GM04504 (cell line): ENCODE measurements around the gene CCDC15.
"Not testable (repeated sequence)": the region's sequence is repeated elsewhere in the genome, so short reads cannot be mapped to it uniquely, and the experiment has no call there.

Experiments
- DNase-seq: peaks from one replicate; pipeline ENCODE4 v3.0.0-alpha.2; 2012; ENCODE audit warnings: low read depth

The CCDC15 gene

DNA sequence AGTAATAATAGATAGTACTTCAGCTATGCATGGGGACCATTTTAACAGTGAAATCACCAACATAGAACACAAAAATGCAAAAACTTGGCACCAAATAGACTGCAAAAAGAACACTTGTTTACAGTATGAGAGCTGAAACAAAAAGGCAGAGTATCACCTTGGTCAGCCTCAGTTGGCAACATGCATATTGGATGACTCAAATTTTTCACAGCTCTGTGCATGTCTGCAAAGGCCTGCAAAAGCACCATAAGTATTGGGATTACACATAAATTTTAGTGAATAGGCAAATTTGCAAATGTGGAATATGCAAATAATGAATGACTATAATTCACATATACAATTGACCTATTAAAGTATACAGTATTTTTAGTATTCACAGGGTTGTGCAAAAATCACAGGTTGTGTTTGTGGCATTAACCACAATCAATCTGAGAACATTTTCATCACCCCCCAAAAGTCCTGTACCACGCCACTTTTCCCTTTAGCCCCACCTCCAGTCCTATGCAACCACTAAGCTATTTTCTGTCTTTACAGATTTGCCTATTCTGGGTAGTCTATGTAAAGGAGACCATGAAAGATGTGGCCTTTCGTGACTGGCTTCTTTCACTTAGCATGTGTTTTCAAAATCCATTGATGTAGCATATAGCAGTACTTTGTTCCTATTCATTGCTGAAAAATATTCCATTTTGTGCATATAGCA, 47.2 kb downstream of the CCDC15 start:
- DNase-seq = no peak

DNA sequence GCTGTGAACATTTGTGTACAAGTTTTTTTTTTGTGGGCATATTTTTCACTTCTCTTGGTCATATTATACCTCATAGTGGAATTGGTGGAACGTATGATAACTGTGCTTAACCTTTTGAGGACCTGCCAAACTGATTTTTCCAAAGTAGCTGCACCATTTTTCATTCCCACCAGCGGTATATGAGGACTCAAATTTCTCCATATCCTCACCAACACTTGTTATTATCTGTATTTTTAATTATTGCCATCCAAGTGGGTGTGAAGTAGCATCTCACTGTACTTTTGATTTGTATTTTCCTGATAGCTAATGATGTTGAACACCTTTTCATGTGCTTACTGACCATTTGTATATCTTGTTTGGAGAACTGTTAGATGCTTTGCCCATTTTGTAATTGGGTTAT, 47.8 kb downstream of the CCDC15 start:
- no peak for DNase-seq

DNA sequence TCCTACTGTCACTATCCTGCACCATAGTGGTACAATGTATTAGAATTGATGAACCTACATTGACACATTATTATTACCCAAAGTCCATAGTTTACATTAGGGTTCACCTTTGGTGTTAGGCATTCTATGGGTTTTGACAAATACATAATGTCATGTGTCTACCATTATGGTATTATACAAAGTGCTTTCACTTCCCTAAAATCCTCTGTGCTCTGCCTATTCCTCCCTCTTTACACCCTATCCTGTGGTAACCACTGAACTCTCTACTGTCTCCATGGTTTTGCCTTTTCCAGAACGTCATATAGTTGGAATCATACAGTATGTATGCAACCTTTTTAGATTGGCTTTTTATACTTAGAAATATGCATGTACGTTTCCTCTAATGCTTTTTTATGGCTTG, 51.5 kb downstream of the CCDC15 start:
- no peak for DNase-seq

DNA sequence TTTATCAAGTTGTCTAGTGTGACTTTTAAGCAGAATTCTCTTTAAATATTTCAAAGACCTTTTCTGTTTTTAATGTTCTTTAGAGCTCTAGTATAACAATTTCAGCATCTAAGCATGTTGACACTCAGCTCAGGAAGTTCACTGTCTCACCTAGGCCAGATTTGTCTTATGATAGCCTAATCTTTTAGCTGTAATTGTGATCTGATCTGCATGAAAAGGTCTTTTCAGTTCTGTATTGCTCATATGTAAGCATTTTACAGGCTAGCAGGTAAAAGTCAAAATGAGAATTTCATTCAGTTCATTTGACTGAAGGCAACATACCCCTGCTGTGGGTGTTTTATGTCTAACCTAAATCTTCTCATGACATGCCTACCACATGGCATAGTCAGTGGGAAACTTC, 62.4 kb downstream of the CCDC15 start:
- DNase-seq = no peak

DNA sequence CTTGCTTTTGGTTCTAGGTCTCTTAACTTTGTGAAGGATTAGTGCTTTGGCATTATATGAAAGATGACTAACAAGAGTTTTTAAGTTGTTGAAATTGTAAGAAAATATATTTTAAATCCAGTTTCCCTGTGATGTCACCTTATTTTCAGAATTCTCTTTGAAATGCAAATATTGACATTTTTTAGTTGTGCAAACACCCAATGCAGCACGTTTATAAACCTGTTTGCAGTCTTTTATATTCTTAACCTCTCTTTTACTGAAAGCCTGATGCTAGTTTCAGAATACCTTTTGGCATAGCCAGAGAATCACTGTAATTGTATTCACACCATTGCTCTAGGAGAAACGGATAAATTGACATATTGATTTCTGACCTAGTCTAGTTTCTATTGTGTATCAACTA, 66.3 kb downstream of the CCDC15 start:
- no peak for DNase-seq

DNA sequence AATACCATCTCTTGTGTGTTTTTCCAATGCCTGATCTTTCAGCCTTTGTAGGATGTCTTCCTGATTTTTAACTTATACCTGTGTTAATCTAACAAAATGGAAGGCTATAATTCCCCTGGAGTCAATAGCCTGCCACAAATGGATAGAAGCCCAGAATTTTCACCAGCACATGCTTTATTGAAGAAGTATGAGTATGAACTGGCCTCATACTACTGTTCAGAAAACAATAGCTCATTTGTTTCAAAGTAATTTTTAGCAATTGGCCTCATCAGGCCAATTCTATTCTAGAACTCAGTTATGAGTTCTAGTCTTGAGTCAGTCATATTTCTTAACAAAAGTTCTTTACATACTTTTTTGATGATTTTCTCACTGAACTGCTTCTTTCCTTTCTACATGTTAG, 68.5 kb downstream of the CCDC15 start:
- no peak for DNase-seq

DNA sequence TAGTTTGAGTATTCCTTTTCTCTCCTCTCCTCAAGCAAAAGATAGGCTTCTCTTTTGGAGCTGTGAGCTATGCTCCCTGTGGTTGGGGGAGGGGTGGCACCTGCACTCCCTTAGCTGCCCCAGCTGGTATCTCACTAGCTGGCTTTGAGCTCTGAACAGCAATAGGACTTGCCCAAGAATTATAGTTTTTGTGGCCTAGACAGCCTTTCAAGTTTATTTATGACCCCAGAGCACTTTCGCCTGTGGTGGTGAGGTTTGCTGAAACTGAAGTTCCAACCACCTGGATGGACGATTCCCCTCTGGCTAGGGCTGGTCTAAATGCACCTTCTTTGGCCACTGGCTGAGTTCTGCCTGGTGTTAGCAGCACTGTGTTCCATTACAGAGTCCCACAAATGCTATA, 72.0 kb downstream of the CCDC15 start:
- DNase-seq = no peak

DNA sequence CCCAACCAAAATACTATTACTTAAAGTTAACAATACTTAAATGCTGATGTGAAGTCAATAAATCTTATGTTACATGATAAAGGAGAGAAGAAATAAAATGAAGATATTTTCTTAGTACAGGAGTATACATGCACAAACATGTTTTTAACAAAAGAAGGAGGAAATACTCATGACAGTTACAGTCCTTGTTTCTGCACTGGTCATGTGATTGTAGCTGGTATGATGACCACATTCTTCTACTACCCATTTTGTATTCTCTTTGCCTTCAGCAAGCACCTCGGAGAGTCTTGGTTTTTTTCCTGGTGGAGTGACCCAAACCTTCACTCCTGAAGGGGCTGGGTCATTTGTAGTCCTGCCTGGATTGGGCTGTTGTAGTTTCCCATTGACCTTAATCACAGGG, 75.4 kb downstream of the CCDC15 start:
- DNase-seq = not testable (repeated sequence)

DNA sequence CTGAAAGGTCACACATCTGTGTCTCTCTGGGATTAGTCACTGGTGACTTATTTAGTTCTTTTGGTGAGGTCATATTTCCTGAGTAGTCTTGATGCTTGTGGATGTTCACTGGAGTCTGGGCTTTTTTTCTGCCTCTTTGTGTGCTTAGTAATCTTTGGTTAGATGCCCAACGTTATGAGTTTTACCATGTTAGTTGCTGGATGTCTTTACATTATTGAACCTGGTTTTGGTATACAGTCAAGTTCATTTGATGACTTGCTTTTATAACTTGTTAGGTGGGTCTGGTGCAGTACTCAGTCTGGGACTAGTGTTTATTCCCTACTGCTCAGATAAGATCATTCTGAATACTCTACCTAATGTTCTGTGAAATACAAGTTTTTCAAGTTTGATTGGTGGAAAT, 82.9 kb downstream of the CCDC15 start:
- DNase-seq = peak; percentile 65

DNA sequence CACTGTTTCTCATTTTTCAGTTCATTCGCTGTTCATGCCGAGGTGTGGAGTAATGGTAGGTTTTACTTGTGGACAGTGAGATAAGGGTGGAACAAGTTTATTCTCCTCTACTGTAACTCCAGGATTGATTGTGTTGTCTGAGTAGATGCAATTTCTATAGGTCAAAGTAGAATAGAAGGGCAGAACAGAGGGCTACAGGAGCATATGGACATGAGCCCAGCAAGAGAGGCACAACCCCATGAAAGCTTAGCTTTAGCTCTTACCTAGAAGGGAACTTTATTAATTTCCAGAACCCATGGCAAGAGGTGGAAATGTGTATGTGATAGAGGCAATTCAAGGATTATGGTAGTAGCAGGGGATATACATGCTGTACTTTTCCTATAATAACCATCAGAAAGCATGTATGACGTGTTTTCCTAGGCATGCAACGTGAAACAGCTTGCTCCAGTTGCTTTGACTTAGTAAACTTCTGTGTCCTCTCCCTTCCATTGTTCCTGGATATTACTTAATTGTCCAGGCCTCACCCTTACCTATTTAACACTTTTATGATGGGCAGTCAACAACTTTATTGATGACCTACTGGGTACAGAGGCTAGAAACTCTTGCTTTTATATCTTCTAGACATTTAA, 95.3 kb downstream of the CCDC15 start:
- no peak for DNase-seq

DNA sequence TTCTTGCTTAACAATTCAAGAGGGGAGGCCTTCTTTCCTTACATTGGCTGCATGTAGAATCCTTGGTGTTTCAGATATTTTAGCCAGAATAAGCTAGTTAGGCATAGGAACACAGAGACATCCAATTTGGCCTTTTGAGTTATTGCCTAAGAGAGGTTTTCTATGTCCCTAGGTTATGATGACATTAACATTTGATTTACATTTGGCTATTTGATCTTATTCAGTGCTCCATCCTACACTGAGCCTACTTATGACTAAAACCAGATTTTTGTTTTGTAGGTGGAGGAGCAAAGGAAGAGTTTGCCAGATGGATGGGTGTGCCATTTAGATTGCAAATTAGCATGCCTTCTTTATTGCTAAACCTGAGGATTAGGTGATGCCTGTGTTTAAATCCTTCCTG, 98.0 kb downstream of the CCDC15 start:
- no peak for DNase-seq

DNA sequence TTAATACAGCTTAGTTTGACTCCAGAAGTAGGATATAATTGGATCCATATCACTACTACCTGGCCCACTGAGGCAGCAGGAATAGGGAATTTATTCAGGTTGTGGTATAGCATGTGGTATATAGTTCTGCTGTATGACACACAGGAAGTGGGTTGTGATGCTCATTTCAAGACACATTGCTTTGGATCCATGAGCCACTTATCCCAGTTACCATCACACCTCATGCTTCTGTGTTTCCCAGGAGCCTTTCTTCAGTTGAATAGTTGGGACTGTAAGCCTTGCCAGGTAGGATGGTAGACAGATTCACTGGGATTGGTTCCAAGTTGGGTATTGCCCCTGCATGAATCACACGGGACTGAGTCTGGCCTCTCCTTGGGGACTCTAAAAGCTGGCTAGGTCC, 99.2 kb downstream of the CCDC15 start:
- no peak for DNase-seq

DNA sequence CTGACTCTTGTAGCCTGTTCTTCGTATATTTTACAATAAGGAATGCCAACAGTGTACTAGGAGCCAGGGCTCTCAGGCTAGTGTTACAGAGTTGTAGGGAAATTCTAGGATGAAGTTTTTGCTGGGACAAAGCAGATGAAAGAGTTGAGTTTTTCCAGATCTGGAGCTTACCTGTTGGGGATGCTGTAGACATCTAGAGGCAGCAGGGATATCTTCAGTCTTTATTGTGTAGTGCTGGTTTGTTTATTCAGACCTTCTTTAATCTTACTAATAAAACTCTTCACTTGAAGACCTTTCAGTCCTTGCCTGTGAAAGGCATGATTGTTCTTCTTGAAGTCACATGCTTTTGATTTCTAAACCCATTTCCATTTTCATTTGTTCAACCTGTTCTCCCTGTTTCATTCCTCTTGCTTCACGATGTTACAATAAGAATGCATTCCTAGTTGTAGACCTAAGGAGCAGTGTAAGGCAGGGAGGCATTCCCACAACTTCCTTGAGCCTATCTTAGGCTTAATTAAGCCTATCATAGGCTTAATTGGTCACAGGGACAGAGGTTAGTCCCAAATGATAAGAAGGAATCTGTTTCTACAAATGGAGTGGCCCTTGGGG, 101.2 kb downstream of the CCDC15 start:
- DNase-seq = no peak

DNA sequence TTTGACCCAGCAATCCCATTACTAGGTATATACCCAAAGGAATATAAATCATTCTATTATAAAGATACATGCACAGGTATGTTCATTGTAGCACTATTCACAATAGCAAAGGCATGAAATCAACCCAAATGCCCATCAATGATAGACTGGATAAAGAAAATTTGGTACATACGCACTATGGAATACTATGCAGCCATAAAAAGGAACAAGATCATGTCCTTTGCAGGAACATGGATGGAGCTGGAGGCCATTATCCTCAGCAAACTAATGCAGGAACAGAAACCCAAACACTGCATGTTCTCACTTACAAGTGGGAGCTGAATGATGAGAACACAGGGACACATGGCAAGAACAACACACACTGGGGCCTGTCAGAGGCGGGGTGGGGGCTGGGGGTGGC, 102.1 kb downstream of the CCDC15 start:
- DNase-seq = not testable (repeated sequence)

DNA sequence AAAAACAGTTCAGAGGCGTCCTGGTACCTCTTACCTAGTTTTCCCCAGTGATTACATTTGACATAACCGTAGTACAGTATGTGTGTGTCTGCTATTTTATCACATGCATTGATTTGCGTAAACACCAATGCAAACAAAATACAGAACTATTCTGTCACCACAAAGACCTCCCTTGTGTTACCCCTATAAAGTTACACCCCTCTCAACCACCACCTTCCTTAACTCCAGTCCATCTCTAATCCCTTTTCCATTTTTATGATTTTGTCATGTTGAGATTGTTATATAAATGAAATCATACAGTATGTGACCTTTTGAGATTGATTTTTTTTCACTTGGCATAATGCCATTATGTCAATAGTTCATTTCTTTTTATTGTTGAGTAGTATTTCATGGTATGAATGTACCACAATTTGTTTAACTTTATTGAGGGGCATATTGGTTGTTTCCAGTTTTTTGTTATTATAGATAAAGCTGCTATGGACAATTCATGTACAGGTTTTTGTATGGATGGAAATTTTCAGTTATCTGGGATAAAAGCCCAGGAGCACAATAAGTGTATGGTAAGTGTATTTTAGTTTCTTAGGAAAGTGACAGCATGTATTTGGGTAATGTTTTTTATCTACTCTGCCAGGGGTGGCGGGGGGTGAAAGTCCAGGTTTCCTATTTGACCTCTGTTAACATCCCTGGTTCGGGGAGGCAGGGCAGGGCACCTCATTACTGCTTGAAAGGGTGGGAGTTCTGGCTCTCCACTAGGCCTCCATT, 103.1 kb downstream of the CCDC15 start:
- DNase-seq = no peak

DNA sequence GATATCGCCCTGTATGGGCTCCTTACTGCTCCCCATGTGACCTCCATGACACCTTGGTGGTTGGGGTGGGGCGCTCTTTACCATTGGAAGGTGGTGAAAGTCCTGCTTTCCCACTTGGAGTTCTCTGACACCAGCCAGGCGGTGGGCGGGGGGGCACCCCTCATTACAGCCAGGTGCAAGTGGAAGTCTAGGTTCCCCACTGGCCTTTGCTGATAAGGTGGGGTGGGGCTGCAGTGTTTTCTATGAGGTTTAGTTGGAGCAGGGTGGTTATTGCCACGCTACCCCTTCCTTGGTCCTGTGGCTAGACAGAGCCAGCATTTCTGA, 103.7 kb downstream of the CCDC15 start:
- no peak for DNase-seq

DNA sequence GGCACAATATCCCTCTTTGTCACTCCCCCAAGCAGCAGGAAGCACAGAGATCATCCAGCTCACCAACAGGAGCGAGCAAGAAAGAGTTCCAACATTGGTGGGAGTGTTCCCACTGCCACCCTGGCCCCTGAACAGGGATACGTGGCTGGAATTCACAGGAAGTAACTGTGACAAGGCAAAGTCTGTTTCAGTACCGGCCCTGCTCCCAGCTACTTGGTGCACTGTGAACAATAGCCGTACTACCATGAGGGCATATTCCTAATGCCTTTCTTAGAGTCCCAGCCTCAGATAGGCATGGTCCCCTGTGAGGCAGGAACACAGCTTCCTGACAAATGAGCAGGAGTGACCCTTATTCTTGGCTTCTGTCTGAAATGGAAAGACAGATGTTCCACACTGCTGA, 107.3 kb downstream of the CCDC15 start:
- no peak for DNase-seq

DNA sequence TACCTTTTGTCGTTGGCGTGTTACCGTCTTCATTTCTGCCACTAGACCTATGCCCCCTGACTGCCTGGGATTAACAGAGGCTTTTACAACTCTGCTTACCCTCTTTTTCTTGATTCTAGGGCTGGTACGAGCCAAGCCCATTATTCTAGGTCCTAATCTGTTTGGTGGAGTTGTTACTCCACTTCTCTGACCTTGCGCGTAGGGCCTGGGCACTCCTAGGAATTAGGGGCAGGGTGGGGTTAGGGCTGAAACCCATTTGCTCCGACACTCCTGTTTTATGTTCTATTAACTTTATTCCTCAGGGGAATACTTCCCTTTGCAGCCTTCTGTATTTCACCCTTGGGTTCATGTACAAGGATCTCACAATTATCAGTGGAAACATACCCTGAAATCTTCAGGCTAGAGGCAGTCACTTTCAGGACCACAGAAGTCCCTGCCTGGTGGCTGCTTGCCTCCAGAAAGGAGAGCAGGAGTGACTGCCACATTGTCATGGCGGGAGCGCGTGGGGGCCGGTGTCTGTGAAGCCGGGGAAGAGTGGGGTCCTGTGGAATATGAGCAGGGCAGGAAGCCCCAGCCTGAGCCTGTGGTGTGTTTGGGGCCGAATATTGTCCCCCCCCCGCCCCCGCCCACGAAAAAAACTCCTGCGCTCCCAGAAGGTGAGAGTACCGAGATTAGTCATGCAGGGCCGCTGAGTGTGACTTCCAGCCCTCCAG, 108.4 kb downstream of the CCDC15 start:
- no peak for DNase-seq

DNA sequence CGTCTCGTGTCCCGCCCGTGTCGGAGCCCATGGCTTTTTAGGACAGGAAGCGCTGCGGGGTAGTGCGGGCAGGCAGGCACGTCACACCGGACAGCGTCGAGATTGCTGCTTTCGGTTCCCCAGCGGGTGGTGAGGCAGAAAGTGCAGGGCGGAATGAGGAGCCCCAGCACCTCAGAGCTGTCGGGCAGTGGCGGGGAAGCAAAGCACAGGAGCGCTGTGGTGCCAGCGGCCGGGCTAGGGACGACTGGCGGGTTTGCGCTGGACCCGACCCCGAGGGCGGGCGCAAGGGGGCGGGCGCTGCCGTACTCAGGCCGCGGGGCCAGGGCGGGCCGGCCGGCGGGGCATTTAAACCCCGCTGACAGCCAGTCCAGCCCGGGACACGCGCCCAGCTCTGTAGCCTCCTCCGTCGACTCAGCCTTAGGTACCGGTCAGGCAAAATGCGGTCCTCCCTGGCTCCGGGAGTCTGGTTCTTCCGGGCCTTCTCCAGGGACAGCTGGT, 109.0 kb downstream of the CCDC15 start, which contains the start of gene SLC37A2:
Gene SLC37A2 (plus strand): TSS at position 375 of the 498 bp plus-strand sequence. CDS start 63 bp downstream, at position 438.
- DNase-seq = peak; percentile 27

DNA sequence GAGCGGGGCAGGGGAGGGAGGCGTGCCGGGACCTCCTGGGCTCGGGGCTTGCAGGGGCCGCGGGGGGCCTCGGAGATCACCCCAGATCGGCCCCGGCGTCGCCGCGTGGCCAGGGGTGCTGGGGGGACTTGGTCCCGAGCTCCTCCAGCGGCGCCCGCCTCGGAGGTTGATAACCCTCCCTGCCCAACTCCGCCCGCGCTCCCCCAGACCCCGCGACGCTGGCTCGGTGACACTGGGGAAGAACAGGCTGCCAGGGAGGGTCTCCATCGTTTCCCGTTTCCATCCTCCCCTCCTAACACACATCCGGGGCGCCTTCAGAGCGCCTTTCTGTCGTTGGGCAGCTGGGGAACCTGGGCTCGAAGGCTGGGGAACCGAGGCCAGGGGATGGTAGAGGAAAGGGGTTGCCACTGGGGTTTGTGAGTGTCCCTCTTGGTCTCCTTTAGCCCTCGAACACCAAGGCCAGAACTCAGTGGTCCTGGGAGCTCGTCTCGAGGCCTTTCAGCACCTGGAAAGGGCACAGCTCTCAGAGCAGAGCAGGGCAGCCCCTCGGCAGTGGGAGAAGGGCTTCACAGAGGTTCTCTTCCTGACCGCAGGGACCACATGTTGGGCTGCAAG, 109.5 kb downstream of the CCDC15 start:
- no peak for DNase-seq

DNA sequence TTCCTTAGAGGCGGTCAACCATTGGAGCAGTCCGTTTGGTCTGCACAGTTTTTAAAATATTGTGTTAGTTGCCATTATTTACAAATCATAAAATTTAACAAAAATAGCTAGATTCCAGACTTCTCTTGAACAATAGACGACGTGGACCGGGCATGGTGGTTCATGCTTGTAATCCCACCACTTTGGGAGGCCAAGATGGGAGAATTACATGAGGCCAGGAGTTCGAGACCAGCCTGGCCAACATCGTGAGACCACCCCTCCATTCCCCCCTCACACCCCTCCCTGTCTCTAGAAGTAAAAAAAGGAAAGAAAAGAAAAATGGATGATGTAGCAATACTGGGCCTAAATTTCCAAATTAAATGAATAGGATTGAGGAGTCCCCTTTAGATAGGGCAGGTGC, 110.1 kb downstream of the CCDC15 start:
- no peak for DNase-seq

DNA sequence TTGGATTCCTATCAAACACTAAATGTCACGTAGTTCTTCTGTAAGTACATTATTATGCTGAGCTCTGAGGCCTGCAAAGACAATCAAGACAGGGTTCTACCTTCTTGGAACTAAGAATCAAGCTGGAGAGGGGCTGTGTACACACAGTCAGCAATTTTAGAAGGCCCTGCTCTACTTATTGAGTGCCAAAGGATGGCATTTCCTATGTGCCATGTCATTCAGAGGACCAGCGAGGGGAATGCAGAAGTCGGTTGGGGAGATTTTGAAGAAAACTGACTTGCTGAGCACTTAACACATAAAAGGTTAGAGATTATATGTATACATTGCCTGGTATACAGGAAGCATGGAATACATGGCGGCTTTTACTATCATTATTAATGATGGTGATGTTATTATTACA, 114.4 kb downstream of the CCDC15 start:
- DNase-seq = no peak
